HEK293 (cell line): ENCODE measurements around the gene WIPF3.
A peak's percentile ranks its signal among the peaks of the same experiment; 100 is the strongest.

Source experiments
- CTCF ChIA-PET: fragments of 350-600 bp; formaldehyde crosslinking; extraction: SDS; loops from one replicate; lab custom pipeline; 2021; ENCODE audit warnings: antibody characterized with exemption; lab: Yijun Ruan, JAX
- POLR2A ChIA-PET: fragments of 300-600 bp; formaldehyde crosslinking; extraction: SDS; loops from one replicate; lab custom pipeline; 2020; ENCODE audit warnings: antibody characterized with exemption, inconsistent platforms; lab: Yijun Ruan, JAX
- H3K27ac ChIP-seq: fragments of 200-500 bp; sonication (Bioruptor generic); 2 replicates; pipeline ENCODE4 v1.5.1; 2014; ENCODE audit warnings: low read depth, low read length, control low read depth, inconsistent platforms; ENCODE audit errors: extremely low read depth
- H3K36me3 ChIP-seq, 2 experiments: fragments of 200-500 bp in 1 of 2; sonication (Bioruptor generic) in 1 of 2; 1 replicate in 1 of 2; 2 replicates in 1 of 2; pipeline ENCODE4 v1.5.1; 2014 to 2017; ENCODE audit warnings: inconsistent platforms in 2 of 2, low read length in 2 of 2; ENCODE audit not compliant: control insufficient read depth in 2 of 2, insufficient read depth in 1 of 2
- H3K4me1 ChIP-seq: fragments of 200-500 bp; sonication (Bioruptor generic); 2 replicates; pipeline ENCODE4 v1.5.1; 2014; ENCODE audit warnings: mild to moderate bottlenecking, low read length, inconsistent platforms; ENCODE audit not compliant: control insufficient read depth, insufficient read depth
- H3K4me3 ChIP-seq: 2 replicates; pipeline ENCODE4 v1.5.1; 2011; ENCODE audit warnings: low read depth, mild to moderate bottlenecking, control low read depth, low read length, moderate library complexity
- H3K9me3 ChIP-seq: fragments of 200-500 bp; sonication (Bioruptor generic); 2 replicates; pipeline ENCODE4 v1.5.1; 2014; ENCODE audit warnings: low read depth, low read length, inconsistent platforms; ENCODE audit not compliant: control insufficient read depth, insufficient read depth
- FEZF1 ChIP-seq: fragments of 450-650 bp; formaldehyde crosslinking; IDR thresholded peaks from 2 replicates; pipeline ENCODE4 v1.5.1; 2016; ENCODE audit warnings: missing biosample characterization, missing genetic modification characterization
- GFI1B ChIP-seq: fragments of 450-650 bp; formaldehyde crosslinking; IDR thresholded peaks from 2 replicates; pipeline ENCODE4 v1.5.1; 2016; ENCODE audit warnings: missing biosample characterization, missing genetic modification characterization
- GLI4 ChIP-seq: fragments of 450-650 bp; formaldehyde crosslinking; IDR thresholded peaks from 2 replicates; pipeline ENCODE4 v1.5.1; 2016; ENCODE audit warnings: missing biosample characterization, missing genetic modification characterization
- SCRT1 ChIP-seq: fragments of 450-650 bp; formaldehyde crosslinking; IDR thresholded peaks from 2 replicates; pipeline ENCODE4 v1.5.1; 2016; ENCODE audit warnings: missing biosample characterization, missing genetic modification characterization, borderline replicate concordance
- SCRT2 ChIP-seq: fragments of 450-650 bp; formaldehyde crosslinking; IDR thresholded peaks from 2 replicates; pipeline ENCODE4 v1.5.1; 2016; ENCODE audit warnings: missing biosample characterization, missing genetic modification characterization
- SP7 ChIP-seq: fragments of 450-650 bp; formaldehyde crosslinking; IDR thresholded peaks from 2 replicates; pipeline ENCODE4 v1.5.1; 2016; ENCODE audit warnings: missing biosample characterization, missing genetic modification characterization
- ZFP3 ChIP-seq: fragments of 450-650 bp; formaldehyde crosslinking; IDR thresholded peaks from 2 replicates; pipeline ENCODE4 v1.5.1; 2016; ENCODE audit warnings: low read depth, missing biosample characterization, missing genetic modification characterization
- ZNF133 ChIP-seq: fragments of 450-650 bp; formaldehyde crosslinking; IDR thresholded peaks from 2 replicates; pipeline ENCODE4 v1.5.1; 2016; ENCODE audit warnings: missing biosample characterization, missing genetic modification characterization
- ZNF184 ChIP-seq: fragments of 450-650 bp; IDR thresholded peaks from 2 replicates; pipeline ENCODE4 v1.5.1; 2018; ENCODE audit warnings: missing biosample characterization, mild to moderate bottlenecking, missing genetic modification characterization
- ZNF221 ChIP-seq: fragments of 450-650 bp; formaldehyde crosslinking; IDR thresholded peaks from 2 replicates; pipeline ENCODE4 v1.5.1; 2017; ENCODE audit warnings: missing biosample characterization, missing genetic modification characterization, borderline replicate concordance
- ZNF24 ChIP-seq: fragments of 450-650 bp; formaldehyde crosslinking; IDR thresholded peaks from 2 replicates; pipeline ENCODE4 v1.5.1; 2016; ENCODE audit warnings: missing biosample characterization, missing genetic modification characterization
- ZNF48 ChIP-seq: fragments of 450-650 bp; formaldehyde crosslinking; IDR thresholded peaks from 2 replicates; pipeline ENCODE4 v1.5.1; 2016; ENCODE audit warnings: missing biosample characterization, missing genetic modification characterization
- ZNF510 ChIP-seq: fragments of 450-650 bp; formaldehyde crosslinking; IDR thresholded peaks from 2 replicates; pipeline ENCODE4 v1.5.1; 2018; ENCODE audit warnings: mild to moderate bottlenecking, missing genetic modification characterization, missing biosample characterization; ENCODE audit not compliant: insufficient replicate concordance
- ZNF555 ChIP-seq: fragments of 450-650 bp; formaldehyde crosslinking; conservative IDR thresholded peaks from 2 replicates; pipeline ENCODE4 v1.5.1; 2017; ENCODE audit warnings: missing biosample characterization, mild to moderate bottlenecking, missing genetic modification characterization, inconsistent platforms
- ZNF560 ChIP-seq: fragments of 450-650 bp; formaldehyde crosslinking; IDR thresholded peaks from 2 replicates; pipeline ENCODE4 v1.5.1; 2017; ENCODE audit warnings: missing biosample characterization, missing genetic modification characterization, borderline replicate concordance
- ZNF571 ChIP-seq: fragments of 450-650 bp; formaldehyde crosslinking; IDR thresholded peaks from 2 replicates; pipeline ENCODE4 v1.5.0; 2017; ENCODE audit warnings: missing biosample characterization, missing genetic modification characterization
- ZNF747 ChIP-seq: fragments of 450-650 bp; formaldehyde crosslinking; IDR thresholded peaks from 2 replicates; pipeline ENCODE4 v1.5.1; 2016; ENCODE audit warnings: missing biosample characterization, missing genetic modification characterization
- ZNF837 ChIP-seq: fragments of 450-650 bp; formaldehyde crosslinking; IDR thresholded peaks from 2 replicates; pipeline ENCODE4 v1.5.1; 2016; ENCODE audit warnings: missing biosample characterization, missing genetic modification characterization
- ZSCAN23 ChIP-seq: fragments of 450-650 bp; formaldehyde crosslinking; IDR thresholded peaks from 2 replicates; pipeline ENCODE4 v1.5.1; 2016; ENCODE audit warnings: missing biosample characterization, missing genetic modification characterization
- TF ChIP-seq, protein P1 (sequence below): fragments of 450-650 bp; IDR thresholded peaks from 2 replicates; pipeline ENCODE4 v1.5.1; 2018; ENCODE audit warnings: missing biosample characterization, missing genetic modification characterization
- TF ChIP-seq, protein P2 (sequence below): fragments of 450-650 bp; formaldehyde crosslinking; IDR thresholded peaks from 2 replicates; pipeline ENCODE4 v1.5.1; 2017; ENCODE audit warnings: missing biosample characterization, mild to moderate bottlenecking, missing genetic modification characterization, moderate library complexity
- TF ChIP-seq, protein P3 (sequence below): fragments of 450-650 bp; formaldehyde crosslinking; IDR thresholded peaks from 2 replicates; pipeline ENCODE4 v1.5.1; 2016; ENCODE audit warnings: missing biosample characterization, missing genetic modification characterization
- TF ChIP-seq, protein P4 (sequence below): fragments of 450-650 bp; formaldehyde crosslinking; IDR thresholded peaks from 2 replicates; pipeline ENCODE4 v1.5.1; 2016; ENCODE audit warnings: missing biosample characterization, missing genetic modification characterization

WIPF3 gene

DNA sequence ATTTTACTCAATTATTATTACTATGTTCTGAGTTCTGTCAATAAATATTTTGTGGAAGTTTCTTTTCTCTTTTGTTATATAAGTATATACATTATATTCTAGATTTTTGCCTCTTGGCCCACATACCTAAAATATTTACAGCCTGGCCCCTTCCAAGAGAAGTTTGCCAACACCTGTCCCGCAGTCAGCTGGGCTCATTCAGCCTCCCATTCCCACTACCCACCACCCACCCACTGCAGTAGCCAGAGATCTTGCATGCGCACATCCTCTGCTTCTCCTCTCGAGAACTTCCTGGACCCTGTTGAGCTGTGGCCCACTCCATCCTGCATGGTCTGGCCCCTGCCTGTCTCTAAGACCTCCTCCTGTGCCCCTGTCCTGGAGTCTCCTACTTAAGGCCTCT lies 33.6 kb downstream of the WIPF3 start:
- no peak overlapping the region for H3K27ac ChIP-seq
- peaks cover 0 to 7% of the 10 kb centered on the region in 2 experiments; a peak in 1 of 3 replicates for H3K36me3 ChIP-seq
- H3K9me3 ChIP-seq: no peaks in the 10 kb centered on the region
- H3K4me1 ChIP-seq: no peaks in the 10 kb centered on the region
- ChIA-PET POLR2A (no interaction called here), CTCF (interaction anchor here (0.7 kb wide), 1 partner anchor 182 kb away, joined by 3 read pairs; no protein-coding TSS in a partner anchor)
- TF ChIP-seq GLI4 (no peak), GFI1B (no peak), ZNF560 (tag by site-specific recombination) (no peak), ZNF24 (tag by site-specific recombination) (no peak), ZNF221 (tag by site-specific recombination) (no peak), ZNF48 (no peak)
- TF ChIP-seq, protein P1, sequence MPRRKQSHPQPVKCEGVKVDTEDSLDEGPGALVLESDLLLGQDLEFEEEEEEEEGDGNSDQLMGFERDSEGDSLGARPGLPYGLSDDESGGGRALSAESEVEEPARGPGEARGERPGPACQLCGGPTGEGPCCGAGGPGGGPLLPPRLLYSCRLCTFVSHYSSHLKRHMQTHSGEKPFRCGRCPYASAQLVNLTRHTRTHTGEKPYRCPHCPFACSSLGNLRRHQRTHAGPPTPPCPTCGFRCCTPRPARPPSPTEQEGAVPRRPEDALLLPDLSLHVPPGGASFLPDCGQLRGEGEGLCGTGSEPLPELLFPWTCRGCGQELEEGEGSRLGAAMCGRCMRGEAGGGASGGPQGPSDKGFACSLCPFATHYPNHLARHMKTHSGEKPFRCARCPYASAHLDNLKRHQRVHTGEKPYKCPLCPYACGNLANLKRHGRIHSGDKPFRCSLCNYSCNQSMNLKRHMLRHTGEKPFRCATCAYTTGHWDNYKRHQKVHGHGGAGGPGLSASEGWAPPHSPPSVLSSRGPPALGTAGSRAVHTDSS (tag by site-specific recombination): no peak
- TF ChIP-seq, protein P2, sequence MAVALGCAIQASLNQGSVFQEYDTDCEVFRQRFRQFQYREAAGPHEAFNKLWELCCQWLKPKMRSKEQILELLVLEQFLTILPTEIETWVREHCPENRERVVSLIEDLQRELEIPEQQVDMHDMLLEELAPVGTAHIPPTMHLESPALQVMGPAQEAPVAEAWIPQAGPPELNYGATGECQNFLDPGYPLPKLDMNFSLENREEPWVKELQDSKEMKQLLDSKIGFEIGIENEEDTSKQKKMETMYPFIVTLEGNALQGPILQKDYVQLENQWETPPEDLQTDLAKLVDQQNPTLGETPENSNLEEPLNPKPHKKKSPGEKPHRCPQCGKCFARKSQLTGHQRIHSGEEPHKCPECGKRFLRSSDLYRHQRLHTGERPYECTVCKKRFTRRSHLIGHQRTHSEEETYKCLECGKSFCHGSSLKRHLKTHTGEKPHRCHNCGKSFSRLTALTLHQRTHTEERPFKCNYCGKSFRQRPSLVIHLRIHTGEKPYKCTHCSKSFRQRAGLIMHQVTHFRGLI (tag by site-specific recombination): no peak
- no peak overlapping the region for H3K4me3 ChIP-seq

DNA sequence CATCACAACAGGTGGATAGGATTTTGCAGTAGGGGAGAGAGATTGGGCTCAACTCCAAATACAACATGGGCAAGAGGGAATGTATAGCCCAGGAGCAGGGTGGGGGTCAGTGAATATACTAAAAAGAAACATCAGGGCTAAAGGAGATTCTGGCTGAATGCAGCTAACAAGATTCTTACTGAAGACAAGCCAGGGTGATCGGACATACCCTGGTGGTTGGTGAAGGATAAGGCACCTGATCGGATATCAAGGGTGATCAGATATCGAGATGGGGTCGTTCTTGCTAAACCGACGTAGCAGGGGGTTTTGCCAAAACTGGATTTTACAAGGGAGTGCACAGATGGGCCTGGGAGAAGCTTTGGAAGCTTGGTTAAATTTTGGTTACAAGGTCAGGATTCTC lies 34.4 kb downstream of the WIPF3 start:
- H3K9me3 ChIP-seq: no peaks in the 10 kb centered on the region
- no peak overlapping the region for H3K4me3 ChIP-seq
- TF ChIP-seq SCRT1 (tag by site-specific recombination) (0 out of 2 replicates have a peak, but pooled peaks have one; percentile 41), SCRT2 (tag by site-specific recombination) (peak; percentile 74; the same call in 1 of the 2 replicates), FEZF1 (no peak), ZNF133 (tag by site-specific recombination) (no peak), ZFP3 (tag by site-specific recombination) (no peak)
- TF ChIP-seq, protein P3, sequence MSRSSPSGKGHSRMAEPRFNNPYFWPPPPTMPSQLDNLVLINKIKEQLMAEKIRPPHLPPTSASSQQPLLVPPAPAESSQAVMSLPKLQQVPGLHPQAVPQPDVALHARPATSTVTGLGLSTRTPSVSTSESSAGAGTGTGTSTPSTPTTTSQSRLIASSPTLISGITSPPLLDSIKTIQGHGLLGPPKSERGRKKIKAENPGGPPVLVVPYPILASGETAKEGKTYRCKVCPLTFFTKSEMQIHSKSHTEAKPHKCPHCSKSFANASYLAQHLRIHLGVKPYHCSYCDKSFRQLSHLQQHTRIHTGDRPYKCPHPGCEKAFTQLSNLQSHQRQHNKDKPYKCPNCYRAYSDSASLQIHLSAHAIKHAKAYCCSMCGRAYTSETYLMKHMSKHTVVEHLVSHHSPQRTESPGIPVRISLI: no peak
- H3K4me1 ChIP-seq: no peaks in the 10 kb centered on the region
- peaks cover 0 to 2% of the 10 kb centered on the region in 2 experiments; a peak in 1 of 3 replicates for H3K36me3 ChIP-seq
- CTCF ChIA-PET: interaction anchor here (0.6 kb wide), 1 partner anchor 207 kb away, joined by 3 read pairs; no protein-coding TSS in a partner anchor
- POLR2A ChIA-PET: interaction anchor here (0.6 kb wide), 1 partner anchor 34 kb away, joined by 3 read pairs; no protein-coding TSS in a partner anchor
- no peak overlapping the region for H3K27ac ChIP-seq

DNA sequence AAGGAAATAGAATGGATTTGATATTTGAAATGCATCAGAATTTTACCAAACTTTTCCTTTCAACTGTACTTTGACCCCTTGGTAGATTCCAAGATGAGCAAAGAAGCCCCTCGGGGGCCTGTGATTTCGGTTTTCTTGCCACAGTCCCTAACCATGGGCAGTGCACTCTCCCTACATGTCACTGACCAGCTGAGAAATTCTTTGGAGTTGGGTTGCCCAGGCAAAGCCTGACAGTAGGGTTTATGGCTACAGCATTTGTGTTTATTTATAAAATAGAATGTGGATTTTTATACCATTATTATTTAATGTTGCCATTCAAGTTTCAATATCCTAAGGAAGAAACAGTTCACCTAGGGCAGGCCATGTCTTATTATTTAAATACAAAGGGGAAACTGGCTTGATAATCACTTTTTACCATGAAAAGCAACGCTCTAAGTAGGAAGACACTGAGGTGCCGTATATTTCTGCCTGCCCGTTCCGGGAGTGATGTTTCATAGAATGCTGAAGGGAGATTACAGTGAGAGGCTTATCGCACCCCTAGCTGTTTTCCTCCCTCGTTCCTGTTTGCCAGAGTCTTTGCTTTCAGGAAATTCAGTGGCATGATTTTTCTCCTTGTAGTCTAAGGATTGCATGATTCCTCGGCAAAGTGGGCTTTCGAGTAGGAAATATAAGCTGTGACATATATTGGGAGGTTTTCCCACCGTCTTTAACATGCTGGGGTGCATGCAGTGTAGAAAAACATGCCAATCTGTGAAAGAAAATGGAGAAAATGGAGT lies 35.8 kb downstream of the WIPF3 start:
- Histone ChIP-seq H3K4me1 (no peaks in the 10 kb centered on the region), H3K36me3 (no peaks in the 10 kb centered on the region), H3K9me3 (no peaks in the 10 kb centered on the region), H3K27ac (no peak overlapping the region), H3K4me3 (no peak overlapping the region)
- POLR2A ChIA-PET: no interaction called here
- CTCF ChIA-PET: interaction anchor here (1.2 kb wide), 1 partner anchor 12 kb away, joined by 5 read pairs; no protein-coding TSS in a partner anchor
- TF ChIP-seq ZNF555 (tag by site-specific recombination): no peak
- TF ChIP-seq ZNF510: no peak
- TF ChIP-seq ZNF184 (tag by site-specific recombination): no peak
- TF ChIP-seq ZNF837 (tag by site-specific recombination): no peak
- TF ChIP-seq SP7 (tag by site-specific recombination): no peak
- TF ChIP-seq, protein P4, sequence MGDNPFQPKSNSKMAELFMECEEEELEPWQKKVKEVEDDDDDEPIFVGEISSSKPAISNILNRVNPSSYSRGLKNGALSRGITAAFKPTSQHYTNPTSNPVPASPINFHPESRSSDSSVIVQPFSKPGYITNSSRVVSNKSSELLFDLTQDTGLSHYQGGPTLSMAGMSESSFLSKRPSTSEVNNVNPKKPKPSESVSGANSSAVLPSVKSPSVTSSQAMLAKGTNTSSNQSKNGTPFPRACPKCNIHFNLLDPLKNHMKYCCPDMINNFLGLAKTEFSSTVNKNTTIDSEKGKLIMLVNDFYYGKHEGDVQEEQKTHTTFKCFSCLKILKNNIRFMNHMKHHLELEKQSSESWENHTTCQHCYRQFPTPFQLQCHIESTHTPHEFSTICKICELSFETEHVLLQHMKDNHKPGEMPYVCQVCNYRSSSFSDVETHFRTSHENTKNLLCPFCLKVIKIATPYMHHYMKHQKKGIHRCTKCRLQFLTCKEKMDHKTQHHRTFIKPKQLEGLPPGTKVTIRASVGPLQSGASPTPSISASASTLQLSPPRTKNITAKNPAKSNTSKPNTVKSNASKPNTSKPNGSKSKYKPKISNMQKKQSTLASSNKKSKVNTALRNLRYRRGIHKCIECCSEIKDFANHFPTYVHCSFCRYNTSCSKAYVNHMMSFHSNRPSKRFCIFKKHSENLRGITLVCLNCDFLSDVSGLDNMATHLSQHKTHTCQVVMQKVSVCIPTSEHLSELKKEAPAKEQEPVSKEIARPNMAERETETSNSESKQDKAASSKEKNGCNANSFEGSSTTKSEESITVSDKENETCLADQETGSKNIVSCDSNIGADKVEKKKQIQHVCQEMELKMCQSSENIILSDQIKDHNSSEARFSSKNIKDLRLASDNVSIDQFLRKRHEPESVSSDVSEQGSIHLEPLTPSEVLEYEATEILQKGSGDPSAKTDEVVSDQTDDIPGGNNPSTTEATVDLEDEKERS: no peak
- TF ChIP-seq, protein P3: no peak
- no peak for TF ChIP-seq ZNF747 (tag by site-specific recombination)
- TF ChIP-seq ZNF571 (tag by site-specific recombination): no peak
- TF ChIP-seq ZSCAN23 (tag by site-specific recombination): no peak
